Measurements from ENCODE around the gene CD226. TPM values are rescaled to one million over a fixed set of nuclear protein-coding genes. Genes with fewer than 3 reads are reported as not detected.

The CD226 gene
- total RNA-seq, 2 donors from 2014 or later: 42.4 to 86.5 TPM

- Mint-ChIP-seq H3K27ac (no peak overlapping the region), H3K9me3 (no peaks in the 10 kb centered on the region), H3K36me3 (peaks cover 17 to 25% of the 10 kb centered on the region in 2 donors)
- DNase-seq (ENCODE audit: low spot score in 2 of 2): no peak
- no peak for ATAC-seq
Observed at GRCh38 chr18:69830189-69830588, 117.5 kb downstream of the CD226 start.

GRCh38 chr18:69820538-69820937 lies 127.1 kb downstream of the CD226 start:
- H3K36me3 Mint-ChIP-seq: peaks cover 6 to 35% of the 10 kb centered on the region in 2 donors
- ATAC-seq (no peak), DNase-seq (ENCODE audit: low spot score in 2 of 2) (no peak)
- peaks cover 0 to 10% of the 10 kb centered on the region in 2 donors for H3K9me3 Mint-ChIP-seq
- no peak overlapping the region for H3K27ac Mint-ChIP-seq

- H3K27ac Mint-ChIP-seq: no peak overlapping the region
- H3K9me3 Mint-ChIP-seq: peaks cover 0 to 10% of the 10 kb centered on the region in 2 donors
- no peak for ATAC-seq
Observed at GRCh38 chr18:69819460-69819859, 128.2 kb downstream of the CD226 start.

GRCh38 chr18:69817335-69817940 lies 130.2 kb downstream of the CD226 start:
- Mint-ChIP-seq H3K27ac (no peak overlapping the region), H3K36me3 (peaks cover 12 to 24% of the 10 kb centered on the region in 2 donors), H3K9me3 (peaks cover 0 to 5% of the 10 kb centered on the region in 2 donors)
- DNase-seq (ENCODE audit: low spot score in 2 of 2) (no peak), ATAC-seq (no peak)

More at GRCh38 chr18:69819460-69819859, 128.2 kb downstream of the CD226 start:
- H3K36me3 Mint-ChIP-seq: peaks cover 11 to 35% of the 10 kb centered on the region in 2 donors
- no peak for DNase-seq (ENCODE audit: low spot score in 2 of 2)

GRCh38 chr18:69814861-69815385 lies 132.8 kb downstream of the CD226 start:
- no peak for ATAC-seq
- Mint-ChIP-seq H3K27ac (no peak overlapping the region), H3K9me3 (no peaks in the 10 kb centered on the region)

GRCh38 chr18:69813559-69813958 lies 134.1 kb downstream of the CD226 start:
- no peak for ATAC-seq
- H3K9me3 Mint-ChIP-seq: no peaks in the 10 kb centered on the region
- H3K36me3 Mint-ChIP-seq: peaks cover 7 to 24% of the 10 kb centered on the region in 2 donors
- no peak overlapping the region for H3K27ac Mint-ChIP-seq
- DNase-seq (ENCODE audit: low spot score in 2 of 2): no peak

More at GRCh38 chr18:69814861-69815385, 132.8 kb downstream of the CD226 start:
- peaks cover 9 to 22% of the 10 kb centered on the region in 2 donors for H3K36me3 Mint-ChIP-seq
- DNase-seq (ENCODE audit: low spot score in 2 of 2): no peak

- Mint-ChIP-seq H3K9me3 (no peaks in the 10 kb centered on the region), H3K27ac (no peak overlapping the region), H3K36me3 (peaks cover 7 to 12% of the 10 kb centered on the region in 2 donors)
- DNase-seq (ENCODE audit: low spot score in 2 of 2) (no peak), ATAC-seq (no peak)
Observed at GRCh38 chr18:69808399-69808798, 139.3 kb downstream of the CD226 start.

GRCh38 chr18:69804776-69805501 lies 142.7 kb downstream of the CD226 start:
- ATAC-seq: no peak
- no peaks in the 10 kb centered on the region for H3K9me3 Mint-ChIP-seq

More at GRCh38 chr18:69804776-69805501, 142.7 kb downstream of the CD226 start:
- Mint-ChIP-seq H3K36me3 (peaks cover 2% of the 10 kb centered on the region in 2 donors), H3K27ac (no peak overlapping the region)
- DNase-seq (ENCODE audit: low spot score in 2 of 2): no peak

Measured in activated naive CD4-positive, alpha-beta T cell treated with anti-CD3 and anti-CD28 coated beads, Interleukin-2, amount 50 U/mL, for 72 hours (primary cell).